Measurements from ENCODE around the gene TRAPPC3.
A peak's percentile ranks its signal among the peaks of the same experiment; 100 is the strongest.

TRAPPC3 gene

DNA sequence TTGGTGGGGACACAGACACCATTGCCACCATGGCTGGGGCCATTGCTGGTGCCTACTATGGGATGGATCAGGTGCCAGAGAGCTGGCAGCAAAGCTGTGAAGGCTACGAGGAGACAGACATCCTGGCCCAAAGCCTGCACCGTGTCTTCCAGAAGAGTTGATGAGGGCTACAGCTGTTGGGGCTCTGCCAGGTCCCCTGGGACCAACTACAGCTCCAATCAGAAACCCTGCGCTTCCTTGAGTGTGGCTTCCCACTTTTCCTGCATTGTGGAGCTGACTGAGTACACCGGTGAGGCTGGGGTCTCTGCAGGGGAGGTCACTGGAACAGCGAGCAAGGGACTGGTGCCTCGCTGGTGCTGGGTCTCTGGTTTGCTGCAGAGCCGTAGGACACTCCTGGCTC is 56.1 kb downstream of the TRAPPC3 start:
- peaks cover 55% of the 10 kb centered on the region for H3K36me3 ChIP-seq (ENCODE audit: control insufficient read depth, insufficient read depth, low read length)
- no peaks in the 10 kb centered on the region for H3K27me3 ChIP-seq (replicated peaks; ENCODE audit: control insufficient read depth, insufficient read depth, low read length, poor library complexity, severe bottlenecking)
- no peaks in the 10 kb centered on the region for H3K9me3 ChIP-seq (ENCODE audit: control insufficient read depth, low read length)
- no peak overlapping the region for H3K27ac ChIP-seq (ENCODE audit: insufficient read depth, low read length, poor library complexity, severe bottlenecking)
- peaks cover 11% of the 10 kb centered on the region for H3K4me1 ChIP-seq (ENCODE audit: control insufficient read depth, insufficient read depth, low read length, poor library complexity, severe bottlenecking)
- H3K4me3 ChIP-seq (ENCODE audit: insufficient read depth, low read depth, low read length, poor library complexity, severe bottlenecking) = no peak overlapping the region
- no peak for DNase-seq

DNA sequence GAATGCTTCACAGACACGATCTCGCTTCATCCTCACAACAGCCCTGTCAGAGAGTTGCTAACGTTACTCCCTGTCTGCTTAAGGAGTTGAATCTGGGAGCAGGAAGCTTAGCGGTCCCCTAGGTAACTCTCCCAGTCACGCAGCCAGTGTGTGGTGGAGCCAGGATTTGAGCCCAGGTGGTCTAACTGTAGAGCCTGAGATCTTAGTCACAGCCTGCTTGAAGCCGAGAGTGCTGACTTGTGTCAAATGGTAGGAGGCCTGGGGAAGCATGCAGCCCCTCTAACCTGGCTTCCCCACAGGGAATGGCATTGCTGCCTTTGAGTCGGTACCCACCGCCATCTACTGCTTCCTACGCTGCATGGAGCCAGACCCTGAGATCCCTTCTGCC is 56.5 kb downstream of the TRAPPC3 start:
- Histone ChIP-seq H3K27ac (ENCODE audit: insufficient read depth, low read length, poor library complexity, severe bottlenecking) (no peak overlapping the region), H3K4me1 (ENCODE audit: control insufficient read depth, insufficient read depth, low read length, poor library complexity, severe bottlenecking) (peaks cover 12% of the 10 kb centered on the region), H3K4me3 (ENCODE audit: insufficient read depth, low read depth, low read length, poor library complexity, severe bottlenecking) (no peak overlapping the region), H3K9me3 (ENCODE audit: control insufficient read depth, low read length) (no peaks in the 10 kb centered on the region), H3K36me3 (ENCODE audit: control insufficient read depth, insufficient read depth, low read length) (peaks cover 55% of the 10 kb centered on the region), H3K27me3 (replicated peaks; ENCODE audit: control insufficient read depth, insufficient read depth, low read length, poor library complexity, severe bottlenecking) (no peaks in the 10 kb centered on the region)
- DNase-seq = no peak

GRCh38 chr1:36092166-36092797 is 57.0 kb downstream of the TRAPPC3 start:
- Histone ChIP-seq H3K36me3 (ENCODE audit: control insufficient read depth, insufficient read depth, low read length) (peaks cover 55% of the 10 kb centered on the region), H3K27ac (ENCODE audit: insufficient read depth, low read length, poor library complexity, severe bottlenecking) (no peak overlapping the region)
- no peak for DNase-seq

GRCh38 chr1:36091698-36092097 is 57.6 kb downstream of the TRAPPC3 start:
- peaks cover 54% of the 10 kb centered on the region for H3K36me3 ChIP-seq (ENCODE audit: control insufficient read depth, insufficient read depth, low read length)

More at GRCh38 chr1:36092166-36092797, 57.0 kb downstream of the TRAPPC3 start:
- Histone ChIP-seq H3K4me3 (ENCODE audit: insufficient read depth, low read depth, low read length, poor library complexity, severe bottlenecking) (no peak overlapping the region), H3K27me3 (replicated peaks; ENCODE audit: control insufficient read depth, insufficient read depth, low read length, poor library complexity, severe bottlenecking) (no peaks in the 10 kb centered on the region), H3K4me1 (ENCODE audit: control insufficient read depth, insufficient read depth, low read length, poor library complexity, severe bottlenecking) (peaks cover 12% of the 10 kb centered on the region), H3K9me3 (ENCODE audit: control insufficient read depth, low read length) (no peaks in the 10 kb centered on the region)

DNA sequence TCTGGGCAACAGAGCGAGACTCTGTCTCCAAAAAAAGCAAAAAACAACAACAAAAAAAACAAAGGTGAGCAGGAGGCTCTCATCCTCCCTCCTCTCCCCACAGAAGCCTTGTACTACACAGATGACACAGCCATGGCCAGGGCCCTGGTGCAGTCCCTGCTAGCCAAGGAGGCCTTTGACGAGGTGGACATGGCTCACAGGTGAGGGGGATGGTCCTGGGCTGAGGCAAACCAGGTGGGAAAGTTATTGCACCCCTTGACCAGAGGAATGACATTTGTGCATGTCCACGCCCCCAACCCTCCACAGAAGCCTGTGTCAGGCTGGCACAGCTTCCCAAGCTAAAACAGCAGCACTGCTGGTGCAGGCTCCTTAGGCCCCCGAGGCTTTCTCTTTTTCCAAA is 58.1 kb downstream of the TRAPPC3 start:
- DNase-seq = no peak
- Histone ChIP-seq H3K27me3 (replicated peaks; ENCODE audit: control insufficient read depth, insufficient read depth, low read length, poor library complexity, severe bottlenecking) (no peaks in the 10 kb centered on the region), H3K9me3 (ENCODE audit: control insufficient read depth, low read length) (no peaks in the 10 kb centered on the region), H3K27ac (ENCODE audit: insufficient read depth, low read length, poor library complexity, severe bottlenecking) (no peak overlapping the region), H3K36me3 (ENCODE audit: control insufficient read depth, insufficient read depth, low read length) (peaks cover 48% of the 10 kb centered on the region), H3K4me3 (ENCODE audit: insufficient read depth, low read depth, low read length, poor library complexity, severe bottlenecking) (no peak overlapping the region), H3K4me1 (ENCODE audit: control insufficient read depth, insufficient read depth, low read length, poor library complexity, severe bottlenecking) (peaks cover 12% of the 10 kb centered on the region)

More at GRCh38 chr1:36091698-36092097, 57.6 kb downstream of the TRAPPC3 start:
- no peak overlapping the region for H3K27ac ChIP-seq (ENCODE audit: insufficient read depth, low read length, poor library complexity, severe bottlenecking)
- no peak overlapping the region for H3K4me3 ChIP-seq (ENCODE audit: insufficient read depth, low read depth, low read length, poor library complexity, severe bottlenecking)
- no peaks in the 10 kb centered on the region for H3K9me3 ChIP-seq (ENCODE audit: control insufficient read depth, low read length)
- no peaks in the 10 kb centered on the region for H3K27me3 ChIP-seq (replicated peaks; ENCODE audit: control insufficient read depth, insufficient read depth, low read length, poor library complexity, severe bottlenecking)
- peaks cover 12% of the 10 kb centered on the region for H3K4me1 ChIP-seq (ENCODE audit: control insufficient read depth, insufficient read depth, low read length, poor library complexity, severe bottlenecking)
- no peak for DNase-seq

DNA sequence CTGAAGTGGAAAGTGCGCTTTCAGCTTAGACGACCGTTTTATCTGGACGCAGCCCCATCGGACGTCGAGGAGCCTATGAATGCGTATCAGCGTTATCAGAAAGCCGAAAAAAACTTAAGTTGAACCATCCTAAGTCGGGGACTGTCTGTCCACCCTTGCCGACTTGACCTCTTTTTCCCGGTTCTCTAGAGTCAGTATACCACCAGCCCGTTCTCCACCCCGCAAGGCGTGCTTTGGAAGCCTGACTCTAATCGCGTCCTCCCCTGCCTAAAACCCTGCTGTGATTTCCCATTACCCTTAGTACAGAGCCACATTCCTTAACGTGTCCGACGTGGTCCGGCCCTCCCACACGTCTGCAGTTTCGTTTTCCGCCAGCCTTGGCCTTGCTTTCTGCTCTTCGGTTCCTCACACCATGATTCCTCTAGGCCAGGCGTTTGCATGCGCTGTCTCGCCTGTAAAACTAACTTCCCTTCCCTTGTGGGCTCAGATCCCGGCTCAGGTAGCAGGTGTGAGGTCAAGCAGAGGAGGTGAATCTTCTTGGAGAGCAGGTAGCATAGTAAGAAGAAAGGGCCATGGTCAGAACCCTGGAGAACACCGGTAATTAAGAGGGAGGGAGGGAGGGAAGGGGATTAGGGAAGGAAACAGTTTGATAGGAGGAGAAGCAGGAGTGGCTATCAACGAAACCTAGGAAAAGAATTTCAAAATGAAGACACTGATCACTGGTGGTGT is 59.7 kb downstream of the TRAPPC3 start:
- H3K36me3 ChIP-seq (ENCODE audit: control insufficient read depth, insufficient read depth, low read length) = peaks cover 34% of the 10 kb centered on the region
- H3K9me3 ChIP-seq (ENCODE audit: control insufficient read depth, low read length) = no peaks in the 10 kb centered on the region
- H3K27me3 ChIP-seq (replicated peaks; ENCODE audit: control insufficient read depth, insufficient read depth, low read length, poor library complexity, severe bottlenecking) = no peaks in the 10 kb centered on the region
- peaks cover 12% of the 10 kb centered on the region for H3K4me1 ChIP-seq (ENCODE audit: control insufficient read depth, insufficient read depth, low read length, poor library complexity, severe bottlenecking)
- DNase-seq = no peak
- H3K4me3 ChIP-seq (ENCODE audit: insufficient read depth, low read depth, low read length, poor library complexity, severe bottlenecking) = peak overlapping the region; percentile 97
- peak overlapping the region; percentile 85 for H3K27ac ChIP-seq (ENCODE audit: insufficient read depth, low read length, poor library complexity, severe bottlenecking)

GRCh38 chr1:36088577-36089392 is 60.5 kb downstream of the TRAPPC3 start, which contains the start of gene ADPRS:
TSS of gene ADPRS (plus strand) at chr1:36088892. CDS start at chr1:36088905, 13 bp downstream.
- Histone ChIP-seq H3K27ac (ENCODE audit: insufficient read depth, low read length, poor library complexity, severe bottlenecking) (peak within 1 kb of the TSS; percentile 85), H3K27me3 (replicated peaks; ENCODE audit: control insufficient read depth, insufficient read depth, low read length, poor library complexity, severe bottlenecking) (peaks cover 7% of the 10 kb centered on the region), H3K9me3 (ENCODE audit: control insufficient read depth, low read length) (no peaks in the 10 kb centered on the region), H3K4me3 (ENCODE audit: insufficient read depth, low read depth, low read length, poor library complexity, severe bottlenecking) (peak within 1 kb of the TSS; percentile 97), H3K4me1 (ENCODE audit: control insufficient read depth, insufficient read depth, low read length, poor library complexity, severe bottlenecking) (peaks cover 17% of the 10 kb centered on the region), H3K36me3 (ENCODE audit: control insufficient read depth, insufficient read depth, low read length) (peaks cover 27% of the 10 kb centered on the region)
- peak; percentile 79 to 85 (median 85) for DNase-seq

- Histone ChIP-seq H3K36me3 (ENCODE audit: control insufficient read depth, insufficient read depth, low read length) (peaks cover 21% of the 10 kb centered on the region), H3K27ac (ENCODE audit: insufficient read depth, low read length, poor library complexity, severe bottlenecking) (peak overlapping the region; percentile 85), H3K9me3 (ENCODE audit: control insufficient read depth, low read length) (no peaks in the 10 kb centered on the region), H3K27me3 (replicated peaks; ENCODE audit: control insufficient read depth, insufficient read depth, low read length, poor library complexity, severe bottlenecking) (peaks cover 10% of the 10 kb centered on the region), H3K4me3 (ENCODE audit: insufficient read depth, low read depth, low read length, poor library complexity, severe bottlenecking) (peak overlapping the region; percentile 97), H3K4me1 (ENCODE audit: control insufficient read depth, insufficient read depth, low read length, poor library complexity, severe bottlenecking) (peaks cover 17% of the 10 kb centered on the region)
- DNase-seq = no peak
These were observed 61.1 kb downstream of the TRAPPC3 start for GRCh38 chr1:36088265-36088576.

DNA sequence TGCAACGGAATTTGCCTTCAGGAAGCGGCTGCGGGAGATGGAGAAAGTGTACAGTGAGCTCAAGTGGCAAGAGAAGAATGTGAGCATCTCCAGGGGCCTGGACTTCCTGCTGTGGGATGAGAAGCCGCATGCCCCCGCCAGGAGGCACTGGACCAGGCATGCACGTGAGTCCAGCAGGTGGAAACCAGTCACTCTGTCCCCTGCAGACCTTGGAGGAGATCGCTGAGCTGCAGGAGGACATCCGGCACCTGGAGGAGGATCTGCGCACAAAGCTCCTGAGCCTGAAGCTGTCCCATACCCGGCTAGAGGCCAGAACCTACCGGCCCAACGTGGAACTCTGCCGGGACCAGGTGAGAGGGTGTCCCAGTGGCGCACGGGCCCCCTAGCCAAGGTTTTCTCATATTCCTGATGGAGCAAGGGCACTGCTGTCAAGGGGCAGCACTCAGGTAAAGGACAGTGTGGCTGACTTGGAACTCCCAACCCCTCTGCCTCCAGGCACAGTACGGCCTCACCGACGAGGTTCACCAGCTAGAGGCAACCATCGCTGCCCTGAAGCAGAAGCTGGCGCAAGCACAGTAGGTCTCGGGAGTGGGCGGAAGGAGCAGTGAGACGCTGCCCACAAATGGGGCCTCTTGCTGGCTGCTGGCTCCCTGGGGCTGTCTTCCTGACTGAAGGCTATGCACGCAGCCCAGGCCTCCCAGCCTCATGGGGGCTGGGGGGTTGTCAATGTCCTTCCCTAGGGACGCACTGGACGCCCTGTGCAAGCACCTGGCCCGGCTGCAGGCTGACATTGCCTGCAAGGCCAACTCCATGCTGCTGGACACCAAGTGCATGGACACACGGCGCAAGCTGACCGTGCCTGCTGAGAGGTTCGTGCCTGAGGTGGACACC is 61.8 kb downstream of the TRAPPC3 start:
- DNase-seq = no peak
- no peak overlapping the region for H3K27ac ChIP-seq (ENCODE audit: insufficient read depth, low read length, poor library complexity, severe bottlenecking)
- H3K36me3 ChIP-seq (ENCODE audit: control insufficient read depth, insufficient read depth, low read length) = peaks cover 13% of the 10 kb centered on the region
- peaks cover 17% of the 10 kb centered on the region for H3K4me1 ChIP-seq (ENCODE audit: control insufficient read depth, insufficient read depth, low read length, poor library complexity, severe bottlenecking)
- peaks cover 10% of the 10 kb centered on the region for H3K27me3 ChIP-seq (replicated peaks; ENCODE audit: control insufficient read depth, insufficient read depth, low read length, poor library complexity, severe bottlenecking)
- H3K9me3 ChIP-seq (ENCODE audit: control insufficient read depth, low read length) = no peaks in the 10 kb centered on the region
- no peak overlapping the region for H3K4me3 ChIP-seq (ENCODE audit: insufficient read depth, low read depth, low read length, poor library complexity, severe bottlenecking)

Measured in effector memory CD4-positive, alpha-beta T cell (primary cell).